Left lung (tissue), 10 donors: ENCODE results near the gene LRRC8B. TPM values are rescaled to one million over a fixed set of nuclear protein-coding genes. Genes with fewer than 3 reads are reported as not detected.

Source experiments
- ATAC-seq: fragments of 200-7000 bp; cut with Tn5 transposase; one replicate; pipeline ENCODE4 v1.9.1; 2020; ENCODE audit warnings: moderate library complexity
- DNase-seq, 4 donors: peaks; one replicate each; pipeline ENCODE4 v3.0.0-alpha.2; 2013 to 2020
- H3K27ac ChIP-seq, 2 donors: fragments of 200-600 bp; sonication (generic) in 1 of 2; one replicate each; pipeline versions ENCODE4 v1.5.0 to v1.8.0; 2020 to 2021
- H3K27me3 ChIP-seq, 2 donors: fragments of 200-600 bp; sonication (generic) in 1 of 2; one replicate each; pipeline versions ENCODE4 v1.5.0 to v1.8.0; 2020 to 2021
- H3K36me3 ChIP-seq, 2 donors: fragments of 200-600 bp; sonication (generic) in 1 of 2; one replicate each; pipeline versions ENCODE4 v1.5.0 to v1.8.0; 2020 to 2021
- H3K4me1 ChIP-seq, 2 donors: fragments of 200-600 bp; one replicate each; pipeline ENCODE4 v1.8.0; 2021
- H3K4me3 ChIP-seq, 2 donors: fragments of 200-600 bp; sonication (generic) in 1 of 2; one replicate each; pipeline versions ENCODE4 v1.5.0 to v1.8.0; 2020 to 2021; ENCODE audit warnings: mild to moderate bottlenecking in 1 of 2
- H3K9me3 ChIP-seq, 2 donors: fragments of 200-600 bp; sonication (generic) in 1 of 2; one replicate each; pipeline versions ENCODE4 v1.5.0 to v1.8.0; 2020 to 2021
- CTCF ChIP-seq, 2 donors: fragments of 200-600 bp; sonication (generic) in 1 of 2; IDR thresholded peaks; one replicate each; pipeline versions ENCODE4 v1.5.0 to v1.8.0; 2021; ENCODE audit warnings: antibody characterized with exemption in 2 of 2
- intact Hi-C, 2 donors: fragments of 100-400 bp; cut with DNase I; formaldehyde crosslinking; loops; one replicate each; pipeline versions ENCODE4 v1.11.2 to v1.14.2; 2022
- polyA plus RNA-seq, 6 donors: library from polyadenylated mRNA; unstranded; fragments of 120-200 nt; gene quantifications; one replicate each; pipeline ENCODE4 v1.2.1, GENCODE V29; 2013; ENCODE audit not compliant: insufficient read length in 6 of 6
- total RNA-seq, 2 donors: library from RNA; stranded (reverse); fragmentation: NEBNext Ultra II Directional; extraction: Animal tissue kit (Norgen Biotek cat#: 25700); gene quantifications; one replicate each; pipeline ENCODE4 v1.2.1, GENCODE V29; 2021
- donor health status: DM: no; HTN: yes; CAD: no.
- donor health status: DM: no; HTN: no; CAD: no.

LRRC8B gene
- total and polyA plus RNA-seq, 8 donors: 8.9 to 22.5 (median 10.4) TPM

- H3K9me3 ChIP-seq: no peaks in the 10 kb centered on the region
- no peak for TF ChIP-seq CTCF (IDR thresholded peaks at IDR 0.05)
- intact Hi-C loops: no loop called here
- peaks cover 0 to 40% of the 10 kb centered on the region in 2 donors for H3K4me1 ChIP-seq
- H3K27me3 ChIP-seq: no peaks in the 10 kb centered on the region
- no peak overlapping the region for H3K4me3 ChIP-seq
- no peaks in the 10 kb centered on the region for H3K36me3 ChIP-seq
- H3K27ac ChIP-seq: no peak overlapping the region
- ATAC-seq: peak; percentile 62
- DNase-seq: no peak
These were observed 21.7 kb downstream of the LRRC8B start for GRCh38 chr1:89546082-89546889.

- Histone ChIP-seq H3K36me3 (no peaks in the 10 kb centered on the region), H3K27me3 (no peaks in the 10 kb centered on the region), H3K4me3 (no peak overlapping the region), H3K27ac (no peak overlapping the region), H3K9me3 (no peaks in the 10 kb centered on the region), H3K4me1 (peaks cover 2 to 44% of the 10 kb centered on the region in 2 donors)
- intact Hi-C loops: no loop called here
- ATAC-seq: no peak
- no peak for TF ChIP-seq CTCF (IDR thresholded peaks at IDR 0.05)
- DNase-seq: no peak
These were observed 22.4 kb downstream of the LRRC8B start for GRCh38 chr1:89546934-89547562.

- DNase-seq: peak in 1 of 4 donors; percentile 10
- Histone ChIP-seq H3K4me1 (peaks cover 7 to 50% of the 10 kb centered on the region in 2 donors), H3K36me3 (no peaks in the 10 kb centered on the region), H3K9me3 (no peaks in the 10 kb centered on the region), H3K27me3 (no peaks in the 10 kb centered on the region), H3K27ac (no peak overlapping the region), H3K4me3 (no peak overlapping the region)
- intact Hi-C loops: no loop called here
- peak; percentile 57 for ATAC-seq
- TF ChIP-seq CTCF (IDR thresholded peaks at IDR 0.05): no peak
These were observed 23.0 kb downstream of the LRRC8B start for GRCh38 chr1:89547563-89548116.

- H3K27me3 ChIP-seq: no peaks in the 10 kb centered on the region
- no peaks in the 10 kb centered on the region for H3K9me3 ChIP-seq
- no peaks in the 10 kb centered on the region for H3K36me3 ChIP-seq
- intact Hi-C loops: no loop called here
- peaks cover 8 to 54% of the 10 kb centered on the region in 2 donors for H3K4me1 ChIP-seq
- no peak for TF ChIP-seq CTCF (IDR thresholded peaks at IDR 0.05)
- peak overlapping the region in 1 of 2 donors; percentile 6 for H3K27ac ChIP-seq
- ATAC-seq (no peak), DNase-seq (no peak)
- H3K4me3 ChIP-seq: no peak overlapping the region
These were observed 23.7 kb downstream of the LRRC8B start for GRCh38 chr1:89548122-89548857.
